Measurements from ENCODE around the gene RORB. TPM values are rescaled to one million over a fixed set of nuclear protein-coding genes. Genes with fewer than 3 reads are reported as not detected.

The RORB gene
- total and polyA plus RNA-seq, 12 donors: 0.20 to 5.0 (median 2.6) TPM

DNA sequence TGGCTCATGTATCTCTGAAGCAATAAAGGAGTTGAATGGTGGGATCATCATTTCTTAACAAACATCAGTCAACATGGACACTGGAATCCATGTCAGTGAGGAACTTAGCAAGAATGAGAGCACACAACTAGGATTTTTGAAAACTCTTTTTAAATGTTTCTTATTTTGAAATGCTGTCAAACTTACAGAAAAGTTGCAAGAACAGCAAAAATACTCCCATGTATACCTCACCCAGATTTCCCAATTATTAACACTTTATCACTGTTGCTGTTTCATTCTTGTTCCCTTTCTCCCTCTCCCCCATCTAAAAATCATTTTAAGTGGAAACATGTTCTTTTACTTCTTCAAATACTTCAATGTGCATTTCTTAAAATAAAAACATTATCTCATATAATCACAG, 65.5 kb downstream of the RORB start:
- DNase-seq: no peak
- intact Hi-C loops (cut with DNase I): loop anchor here in 1 of 10 donors (10.0 kb wide), 1 partner anchor 1358 kb away; no protein-coding TSS in a partner anchor
- ATAC-seq: no peak
- H3K4me3 ChIP-seq: no peak overlapping the region
- no peaks in the 10 kb centered on the region for H3K27me3 ChIP-seq
- no peaks in the 10 kb centered on the region for H3K9me3 ChIP-seq
- TF ChIP-seq CTCF (IDR thresholded peaks at IDR 0.05): no peak
- H3K4me1 ChIP-seq: peaks cover 0 to under 1% (median 0%) of the 10 kb centered on the region in 9 donors
- H3K27ac ChIP-seq: no peak overlapping the region
- H3K36me3 ChIP-seq: no peaks in the 10 kb centered on the region

DNA sequence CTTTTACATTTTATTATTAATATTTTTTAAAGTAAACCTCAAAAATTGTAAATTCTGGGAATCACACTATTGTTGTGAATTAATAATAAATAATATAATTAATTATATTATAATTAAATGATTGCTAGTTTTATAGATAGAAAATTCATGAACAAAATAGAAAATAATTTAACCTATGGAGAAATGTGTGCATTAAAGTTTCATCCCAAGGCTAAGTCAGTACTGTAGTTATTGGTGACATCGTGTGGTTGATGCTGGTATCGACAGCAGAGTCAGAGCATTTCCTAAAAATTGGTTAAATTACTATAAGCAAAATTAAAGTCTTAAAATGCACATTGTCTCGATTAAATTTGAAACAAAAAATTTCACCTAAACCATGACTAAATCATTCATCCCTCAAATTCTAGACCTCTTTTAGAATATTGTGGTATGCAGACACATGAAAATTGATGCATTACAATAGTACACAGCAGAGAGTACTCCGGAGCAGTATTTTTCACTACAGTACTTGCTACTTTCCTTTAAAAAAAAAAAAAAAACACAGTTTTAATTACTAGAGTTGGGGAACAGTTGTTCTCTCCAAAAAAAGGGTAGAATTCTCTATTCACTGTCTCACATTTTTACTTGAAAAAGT, 73.9 kb downstream of the RORB start:
- peaks cover 0 to 4% (median 0%) of the 10 kb centered on the region in 9 donors for H3K4me1 ChIP-seq
- H3K4me3 ChIP-seq: no peak overlapping the region
- intact Hi-C loops (cut with DNase I): loop anchor here in 3 of 10 donors (2.0 to 10.0 kb wide), 4 partner anchors 256 to 1369 kb away; no protein-coding TSS in a partner anchor
- DNase-seq (no peak), ATAC-seq (no peak)
- WGBS, 2 donors: 18 to 23% methylated on average over 4 of the region's 4 CpGs
- TF ChIP-seq CTCF (IDR thresholded peaks at IDR 0.05): peak; percentile 41 to 72 (median 61)
- no peaks in the 10 kb centered on the region for H3K27me3 ChIP-seq
- no peaks in the 10 kb centered on the region for H3K36me3 ChIP-seq
- H3K27ac ChIP-seq: no peak overlapping the region
- no peaks in the 10 kb centered on the region for H3K9me3 ChIP-seq

DNA sequence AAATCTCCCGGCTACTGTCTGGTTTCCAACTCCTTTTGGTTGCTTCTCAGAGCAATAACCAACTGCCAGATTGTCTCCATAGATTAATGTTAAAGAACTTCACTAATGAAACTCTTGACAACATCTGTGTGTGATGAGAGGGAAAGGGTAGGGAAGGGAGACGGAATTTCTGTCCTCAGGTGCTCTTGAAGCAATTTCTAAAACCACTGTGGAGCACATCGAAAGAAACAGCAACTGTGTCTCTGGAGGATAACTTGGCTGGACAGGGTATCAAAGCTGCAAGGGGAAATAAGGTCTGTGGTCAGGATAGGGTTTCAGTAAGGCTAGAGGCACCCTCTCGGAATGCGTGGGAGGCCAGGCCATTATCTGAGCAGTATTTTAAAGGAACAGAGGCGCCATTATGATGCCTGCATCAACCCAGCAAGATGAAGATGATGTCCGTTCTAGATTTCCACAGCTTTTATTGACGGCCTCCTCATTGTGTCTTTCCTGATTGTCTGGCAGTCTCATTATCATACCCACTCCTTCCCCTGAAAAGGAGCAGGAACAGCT, 76.6 kb downstream of the RORB start:
- Histone ChIP-seq H3K4me1 (peaks cover 0 to 4% (median 0%) of the 10 kb centered on the region in 9 donors), H3K27ac (no peak overlapping the region), H3K27me3 (no peaks in the 10 kb centered on the region), H3K9me3 (no peaks in the 10 kb centered on the region), H3K4me3 (no peak overlapping the region), H3K36me3 (no peaks in the 10 kb centered on the region)
- TF ChIP-seq CTCF (IDR thresholded peaks at IDR 0.05): no peak
- intact Hi-C loops (cut with DNase I): loop anchor here in 3 of 10 donors (5.0 to 10.0 kb wide), 3 partner anchors 259 to 1371 kb away; no protein-coding TSS in a partner anchor
- WGBS, 2 donors: 43 to 53% methylated on average over 8 of the region's 8 CpGs
- ATAC-seq (no peak), DNase-seq (no peak)

DNA sequence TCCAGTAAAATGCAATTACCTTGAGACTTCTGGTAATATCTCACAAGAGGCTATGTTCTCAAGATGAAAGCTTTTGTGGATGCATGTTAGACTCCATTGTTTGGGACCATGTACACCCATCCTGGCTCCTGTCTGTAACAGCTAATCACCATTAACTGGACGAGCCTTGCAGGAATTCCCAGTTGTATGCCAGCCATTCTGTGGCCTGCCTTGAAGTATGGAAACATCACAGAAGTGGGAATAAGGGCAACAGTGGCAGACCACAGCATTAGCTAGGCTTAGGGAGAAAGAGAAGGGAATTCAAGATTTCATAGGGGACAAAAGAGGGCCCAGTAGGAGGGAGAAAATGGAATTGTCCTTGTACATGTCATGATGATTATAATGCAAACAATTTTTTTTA, 79.0 kb downstream of the RORB start:
- Histone ChIP-seq H3K9me3 (no peaks in the 10 kb centered on the region), H3K4me1 (peaks cover 0 to 4% (median 0%) of the 10 kb centered on the region in 9 donors), H3K4me3 (no peak overlapping the region), H3K27ac (no peak overlapping the region), H3K36me3 (no peaks in the 10 kb centered on the region), H3K27me3 (no peaks in the 10 kb centered on the region)
- no peak for TF ChIP-seq CTCF (IDR thresholded peaks at IDR 0.05)
- no peak for DNase-seq
- 44 to 51% methylated on average over 1 of the region's 1 CpG for WGBS, 2 donors
- intact Hi-C loops (cut with DNase I): loop anchor here in 3 of 10 donors (5.0 to 10.0 kb wide), 3 partner anchors 261 to 1371 kb away; no protein-coding TSS in a partner anchor
- ATAC-seq: no peak

Measured in heart right ventricle (tissue), 16 donors.